Measurements from ENCODE around the gene TNNC1.
A peak's percentile ranks its signal among the peaks of the same experiment; 100 is the strongest.

Gene TNNC1

GRCh38 chr3:52444860-52445793, 8.7 kb downstream of the TNNC1 start, which contains the start of gene SEMA3G:
Gene SEMA3G (minus strand): TSS chr3:52445103. CDS start chr3:52445027, 76 bp downstream.
- peak; percentile 26 for DNase-seq (ENCODE audit: low read depth)
- TF ChIP-seq, protein P1, sequence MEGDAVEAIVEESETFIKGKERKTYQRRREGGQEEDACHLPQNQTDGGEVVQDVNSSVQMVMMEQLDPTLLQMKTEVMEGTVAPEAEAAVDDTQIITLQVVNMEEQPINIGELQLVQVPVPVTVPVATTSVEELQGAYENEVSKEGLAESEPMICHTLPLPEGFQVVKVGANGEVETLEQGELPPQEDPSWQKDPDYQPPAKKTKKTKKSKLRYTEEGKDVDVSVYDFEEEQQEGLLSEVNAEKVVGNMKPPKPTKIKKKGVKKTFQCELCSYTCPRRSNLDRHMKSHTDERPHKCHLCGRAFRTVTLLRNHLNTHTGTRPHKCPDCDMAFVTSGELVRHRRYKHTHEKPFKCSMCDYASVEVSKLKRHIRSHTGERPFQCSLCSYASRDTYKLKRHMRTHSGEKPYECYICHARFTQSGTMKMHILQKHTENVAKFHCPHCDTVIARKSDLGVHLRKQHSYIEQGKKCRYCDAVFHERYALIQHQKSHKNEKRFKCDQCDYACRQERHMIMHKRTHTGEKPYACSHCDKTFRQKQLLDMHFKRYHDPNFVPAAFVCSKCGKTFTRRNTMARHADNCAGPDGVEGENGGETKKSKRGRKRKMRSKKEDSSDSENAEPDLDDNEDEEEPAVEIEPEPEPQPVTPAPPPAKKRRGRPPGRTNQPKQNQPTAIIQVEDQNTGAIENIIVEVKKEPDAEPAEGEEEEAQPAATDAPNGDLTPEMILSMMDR (conservative IDR thresholded peaks at IDR 0.05; ENCODE audit: control insufficient read depth, insufficient read depth, low read depth, low read length): no peak
- H3K4me3 ChIP-seq (ENCODE audit: control insufficient read depth, low read depth, low read length): no peak within 1 kb of the TSS

DNA sequence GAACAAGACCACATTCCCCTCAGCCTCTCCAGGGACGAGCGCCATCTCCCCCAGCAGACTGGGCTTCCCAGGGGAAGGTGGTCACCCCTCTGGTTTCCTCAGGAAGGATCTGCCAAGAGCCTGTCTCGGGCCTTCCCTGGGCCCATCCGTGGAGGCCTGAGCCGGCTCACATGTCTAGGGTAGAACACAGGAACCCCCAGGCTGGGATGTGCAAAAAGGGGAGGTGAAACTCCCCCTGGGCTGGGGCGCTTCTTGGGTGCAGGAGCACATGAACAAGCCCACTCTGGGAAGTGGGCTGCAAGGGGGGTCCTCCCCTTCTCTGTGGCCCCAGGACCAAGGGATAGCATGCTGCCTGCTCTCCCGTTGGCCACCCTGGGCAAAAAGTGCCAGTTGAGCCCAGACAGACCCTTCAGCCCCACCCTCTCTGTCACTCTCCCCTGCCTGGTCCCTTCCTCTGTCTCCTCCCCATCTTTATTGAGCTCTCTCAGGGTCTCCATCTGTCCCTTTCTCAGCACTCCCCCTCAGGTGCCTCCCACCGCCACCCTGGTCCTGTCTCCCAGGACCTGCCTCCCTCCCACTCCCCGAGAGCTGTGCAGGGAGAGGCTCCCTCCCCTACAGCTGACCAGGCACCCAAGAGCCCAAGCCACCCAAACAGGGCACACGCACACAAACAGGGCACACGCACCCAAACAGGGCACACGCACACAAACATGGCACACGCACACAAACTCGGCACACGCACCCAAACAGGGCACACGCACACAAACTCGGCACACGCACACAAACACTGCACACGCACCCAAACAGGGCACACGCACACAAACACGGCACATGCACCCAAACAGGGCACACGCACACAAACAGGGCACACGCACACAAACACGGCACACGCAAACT, 9.8 kb downstream of the TNNC1 start:
- TF ChIP-seq, protein P1 (conservative IDR thresholded peaks at IDR 0.05; ENCODE audit: control insufficient read depth, insufficient read depth, low read depth, low read length): no peak
- H3K4me3 ChIP-seq (ENCODE audit: control insufficient read depth, low read depth, low read length): no peak overlapping the region
- DNase-seq (ENCODE audit: low read depth): no peak

GRCh38 chr3:52443268-52443610, 10.6 kb downstream of the TNNC1 start:
- no peak overlapping the region for H3K4me3 ChIP-seq (ENCODE audit: control insufficient read depth, low read depth, low read length)
- no peak for DNase-seq (ENCODE audit: low read depth)
- TF ChIP-seq, protein P1 (conservative IDR thresholded peaks at IDR 0.05; ENCODE audit: control insufficient read depth, insufficient read depth, low read depth, low read length): no peak

GRCh38 chr3:52442409-52443267, 11.2 kb downstream of the TNNC1 start:
- TF ChIP-seq, protein P1 (conservative IDR thresholded peaks at IDR 0.05; ENCODE audit: control insufficient read depth, insufficient read depth, low read depth, low read length): no peak
- DNase-seq (ENCODE audit: low read depth): no peak
- H3K4me3 ChIP-seq (ENCODE audit: control insufficient read depth, low read depth, low read length): no peak overlapping the region

DNA sequence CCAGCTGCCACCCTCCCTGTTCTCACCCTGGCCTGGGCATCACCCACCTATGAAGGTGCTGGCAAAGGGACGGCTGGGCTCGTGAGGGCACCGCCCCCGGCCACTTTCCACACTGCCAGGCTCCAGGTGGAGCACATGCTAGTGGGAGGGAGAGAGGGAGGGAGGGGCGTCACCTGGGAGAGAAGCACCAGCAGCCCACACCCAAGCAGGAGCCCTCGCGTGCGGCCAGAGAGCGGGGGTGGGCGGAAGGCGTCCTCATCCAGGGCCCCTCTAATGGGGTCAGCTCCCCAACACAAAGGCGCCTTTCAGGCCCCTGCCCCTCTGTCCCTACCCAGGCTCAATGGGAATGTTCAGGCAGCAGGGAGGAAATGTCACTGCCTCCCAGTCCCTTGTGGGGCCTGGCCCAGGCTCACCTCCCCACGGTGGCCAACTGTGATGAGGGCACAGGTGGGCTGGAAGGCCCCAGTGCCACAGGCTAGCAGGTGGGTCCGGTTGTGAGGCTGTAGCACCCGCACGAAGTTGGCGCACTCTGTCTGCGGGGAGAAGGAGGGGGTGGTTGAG, 12.0 kb downstream of the TNNC1 start:
- no peak for DNase-seq (ENCODE audit: low read depth)
- TF ChIP-seq, protein P1 (conservative IDR thresholded peaks at IDR 0.05; ENCODE audit: control insufficient read depth, insufficient read depth, low read depth, low read length): no peak
- H3K4me3 ChIP-seq (ENCODE audit: control insufficient read depth, low read depth, low read length): no peak overlapping the region
